HG03135 (cell line): ENCODE measurements around the gene TRMT1.
"Not testable (repeated sequence)": the region's sequence is repeated elsewhere in the genome, so short reads cannot be mapped to it uniquely, and the experiment has no call there.

ENCODE experiments used
- ATAC-seq: cut with Tn5 transposase; IDR thresholded peaks from one replicate; pipeline ENCODE4 v1.9.1; 2021; ENCODE audit warnings: mild to moderate bottlenecking, moderate library complexity; ENCODE audit not compliant: unreplicated experiment

The TRMT1 gene

DNA sequence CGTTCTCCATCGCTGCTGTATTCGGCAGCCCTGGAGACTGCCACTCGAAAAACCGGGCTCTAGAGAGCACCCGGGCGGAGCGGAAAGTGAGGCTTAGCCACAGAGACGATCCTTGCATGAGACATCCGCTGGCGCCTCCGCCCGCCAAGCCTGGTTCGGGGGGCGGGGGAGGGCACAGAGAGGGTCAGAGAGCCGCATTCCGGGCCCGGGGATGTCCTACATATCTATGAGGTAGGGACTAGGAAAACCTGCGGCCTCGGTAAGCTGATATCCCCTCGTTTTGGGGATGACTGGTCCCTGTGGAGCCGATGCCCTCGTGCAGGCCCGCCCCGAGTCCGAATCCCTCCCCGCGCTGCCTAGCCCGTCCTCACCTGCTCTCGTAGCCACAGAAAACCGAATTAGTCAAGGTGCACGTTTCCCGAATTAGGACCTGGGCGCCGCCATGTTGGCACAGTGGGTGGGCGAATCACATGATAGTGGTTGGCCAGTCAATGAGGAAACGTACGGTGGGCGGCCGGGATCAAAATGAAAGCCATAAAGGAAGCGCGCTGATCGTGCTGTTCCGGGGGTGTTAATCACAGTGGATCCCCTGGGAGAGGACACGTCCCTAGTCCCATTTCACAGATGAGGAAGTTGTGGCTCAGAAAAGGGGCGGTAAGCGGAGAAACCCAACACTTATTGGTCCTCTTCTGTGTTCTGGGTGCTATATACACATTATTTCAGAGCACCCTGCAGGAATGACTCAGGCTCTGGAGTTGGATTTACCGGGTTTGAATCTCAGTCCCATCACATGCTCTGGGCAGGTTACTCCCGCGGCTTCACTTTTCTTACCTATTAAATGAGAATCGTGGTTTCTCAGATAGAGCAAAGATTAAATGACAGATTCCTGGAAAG is at the start of gene TRMT1:
TRMT1 (minus strand) TSS at position 459 of the 894 bp plus-strand sequence; CDS start at position 118, 341 bp downstream.
- peak; percentile 45 for ATAC-seq

DNA sequence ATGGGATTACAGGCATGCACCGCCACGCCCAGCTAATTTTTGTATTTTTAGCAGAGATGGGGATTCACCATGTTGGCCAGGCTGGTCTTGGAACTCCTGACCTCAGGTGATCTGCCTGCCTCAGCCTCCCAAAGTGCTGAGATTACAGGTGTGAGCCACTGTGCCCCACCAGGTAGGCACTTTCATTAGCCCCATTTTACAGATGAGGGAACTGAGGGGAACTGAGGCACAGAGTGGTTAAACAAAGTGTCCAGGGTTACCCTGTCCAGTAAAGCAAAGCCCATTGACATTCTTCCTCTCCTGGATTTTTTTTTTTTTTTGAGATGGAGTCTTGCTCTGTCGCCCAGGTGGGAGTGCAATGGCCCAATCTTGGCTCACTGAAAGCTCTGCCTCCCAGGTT is 49.6 kb upstream of the TRMT1 start:
- not testable (repeated sequence) for ATAC-seq

GRCh38 chr19:13165162-13165997 is 48.8 kb upstream of the TRMT1 start:
- ATAC-seq: no peak

GRCh38 chr19:13164343-13165161 is 48.0 kb upstream of the TRMT1 start:
- no peak for ATAC-seq

DNA sequence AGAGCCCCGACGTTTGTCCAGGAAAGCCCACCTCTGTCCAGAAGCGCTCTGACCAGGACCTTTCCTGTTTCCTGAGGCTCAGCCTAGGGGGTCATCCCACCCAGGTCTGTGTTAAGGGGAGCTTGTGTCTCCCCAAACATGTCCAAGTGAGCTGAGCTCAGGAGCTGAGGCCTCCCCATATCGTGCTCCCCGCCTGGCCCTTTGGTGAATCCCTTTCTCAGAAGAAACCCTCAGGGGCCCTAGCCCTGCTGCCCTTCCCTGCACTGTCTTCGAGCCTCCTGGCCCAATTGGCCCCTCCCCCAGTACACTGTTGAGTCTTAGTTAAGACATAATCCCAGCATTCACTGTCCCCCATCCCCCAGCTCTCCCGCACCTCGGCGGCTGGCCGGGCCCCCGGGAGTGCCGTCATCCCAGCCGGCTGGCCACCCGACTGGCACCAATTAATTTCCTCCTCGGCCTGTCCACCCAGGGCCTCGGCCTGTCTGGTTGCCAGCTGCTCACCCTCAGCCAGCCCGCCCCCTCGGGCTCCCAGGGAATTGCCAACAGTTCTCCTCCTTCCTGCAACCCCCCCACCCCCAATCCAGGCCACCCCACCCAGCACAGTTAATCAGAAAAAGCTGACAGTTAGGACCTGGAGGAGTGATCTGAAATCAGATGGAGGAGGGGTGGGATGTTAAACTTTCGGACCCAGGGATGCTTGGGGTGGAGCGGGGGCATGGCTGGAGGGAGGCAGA is 47.2 kb upstream of the TRMT1 start:
- ATAC-seq: no peak

GRCh38 chr19:13162724-13163608 is 46.4 kb upstream of the TRMT1 start:
- no peak for ATAC-seq

DNA sequence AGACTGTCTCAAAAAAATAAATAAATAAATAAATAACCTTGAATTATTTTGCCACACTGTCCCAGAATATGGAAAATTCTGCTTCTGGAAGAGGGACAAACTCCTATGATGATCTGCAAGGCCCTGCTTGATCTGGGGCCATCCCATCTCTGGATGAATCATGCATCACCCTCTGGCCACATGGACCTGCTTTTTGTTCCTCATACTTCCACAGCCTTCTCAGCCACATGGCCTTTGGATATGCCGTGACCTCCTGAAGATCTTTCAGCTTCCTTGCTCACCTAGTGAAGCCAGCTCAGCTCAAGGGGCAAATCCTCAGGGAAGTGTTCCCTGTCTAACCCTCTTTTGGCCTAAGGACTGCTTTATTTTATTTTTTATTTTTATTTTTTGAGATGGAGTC is 44.0 kb upstream of the TRMT1 start:
- ATAC-seq: no peak

DNA sequence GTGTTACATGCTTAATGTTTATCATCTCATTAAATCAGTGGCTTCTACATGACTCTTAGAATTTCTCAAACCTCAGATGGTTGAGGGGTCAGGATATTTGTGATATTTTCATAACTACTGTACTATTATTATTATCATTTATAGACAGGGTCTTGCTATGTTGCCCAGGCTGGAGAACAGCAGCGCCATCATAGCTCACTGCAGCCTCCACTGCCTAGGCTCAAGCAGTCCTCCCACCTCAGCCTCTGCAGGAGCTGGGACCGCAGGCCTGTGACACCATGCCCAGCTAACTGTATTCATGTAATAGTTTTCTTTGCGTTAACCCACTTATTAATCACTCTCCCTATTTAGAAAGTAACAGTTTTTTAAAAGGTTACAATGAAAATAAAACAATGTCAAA is 43.2 kb upstream of the TRMT1 start:
- no peak for ATAC-seq

DNA sequence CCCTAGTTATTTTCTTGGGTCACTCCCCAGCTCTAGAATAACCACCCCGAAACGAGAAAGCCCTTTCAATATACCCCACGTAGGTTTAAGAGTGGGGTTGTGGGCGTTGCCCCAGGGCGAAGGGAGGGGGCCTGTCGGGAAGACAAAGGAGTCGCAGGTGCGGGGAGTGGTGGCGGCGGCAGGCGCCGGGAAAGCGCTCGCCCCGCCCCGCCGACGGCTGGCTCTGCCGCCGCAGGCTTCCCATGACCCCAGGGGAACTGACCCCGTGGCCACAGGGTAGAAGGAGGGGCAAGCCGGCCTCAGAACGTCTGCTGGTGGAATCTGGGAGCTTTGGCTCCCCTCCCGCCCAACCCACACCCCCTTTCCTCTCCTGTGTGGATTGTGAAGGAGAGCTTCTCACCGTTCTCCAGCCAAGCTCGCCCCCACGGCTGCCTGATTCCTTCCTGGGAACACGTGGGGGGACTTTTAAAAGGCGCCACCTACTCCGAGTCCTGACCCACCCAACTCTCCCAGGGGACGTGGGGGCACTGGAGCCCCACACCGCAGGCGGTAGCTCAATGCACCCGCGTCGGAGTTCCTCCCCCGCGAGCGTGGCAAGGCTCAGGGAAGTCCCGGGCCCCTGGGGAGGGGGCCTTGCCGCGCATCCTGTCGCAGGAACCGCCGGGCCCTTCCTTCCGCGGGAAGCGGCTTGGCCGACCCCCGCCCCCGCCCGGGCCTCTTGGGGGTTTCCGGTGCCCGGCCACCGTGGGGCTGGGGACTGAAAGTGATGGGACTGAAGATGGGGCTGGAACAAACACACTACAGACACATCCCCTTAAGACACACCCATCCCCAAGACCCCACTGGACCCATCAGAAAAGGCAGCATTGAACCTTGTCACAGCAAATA is 39.2 kb upstream of the TRMT1 start:
- no peak for ATAC-seq

- no peak for ATAC-seq
Observed at GRCh38 chr19:13154911-13155471, 38.5 kb upstream of the TRMT1 start.

DNA sequence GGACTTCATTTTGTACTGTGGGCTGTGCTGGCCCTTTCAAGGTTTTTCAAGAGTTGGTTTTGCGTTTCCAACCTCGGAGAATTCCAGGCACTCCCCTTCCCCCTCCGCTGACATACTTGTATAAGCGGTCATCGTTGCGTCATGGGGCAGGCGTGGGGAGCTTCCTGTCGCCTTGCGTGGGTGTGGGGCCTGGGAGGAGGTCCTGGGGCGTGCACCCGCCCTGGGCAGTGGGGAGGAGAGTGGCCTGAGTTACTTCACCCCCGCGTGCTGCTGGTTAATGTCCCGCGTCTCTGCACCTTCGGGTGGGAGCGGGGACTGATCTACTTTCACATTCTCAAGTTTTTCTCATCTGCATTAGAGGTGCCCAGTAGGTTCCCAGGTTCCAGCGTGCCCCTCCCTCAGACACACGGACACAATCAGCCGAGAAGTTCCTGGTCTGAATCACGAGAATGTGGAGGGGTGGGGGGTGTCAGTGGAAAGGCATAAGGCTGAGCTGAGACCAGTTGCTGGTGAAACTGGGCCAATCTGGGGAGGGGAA is 37.8 kb upstream of the TRMT1 start:
- ATAC-seq: no peak

- no peak for ATAC-seq
Observed at GRCh38 chr19:13153569-13154240, 37.2 kb upstream of the TRMT1 start.

- peak; percentile 27 for ATAC-seq
Observed at GRCh38 chr19:13152974-13153568, 36.5 kb upstream of the TRMT1 start.

- ATAC-seq: no peak
Observed at GRCh38 chr19:13152356-13152973, 35.9 kb upstream of the TRMT1 start.

DNA sequence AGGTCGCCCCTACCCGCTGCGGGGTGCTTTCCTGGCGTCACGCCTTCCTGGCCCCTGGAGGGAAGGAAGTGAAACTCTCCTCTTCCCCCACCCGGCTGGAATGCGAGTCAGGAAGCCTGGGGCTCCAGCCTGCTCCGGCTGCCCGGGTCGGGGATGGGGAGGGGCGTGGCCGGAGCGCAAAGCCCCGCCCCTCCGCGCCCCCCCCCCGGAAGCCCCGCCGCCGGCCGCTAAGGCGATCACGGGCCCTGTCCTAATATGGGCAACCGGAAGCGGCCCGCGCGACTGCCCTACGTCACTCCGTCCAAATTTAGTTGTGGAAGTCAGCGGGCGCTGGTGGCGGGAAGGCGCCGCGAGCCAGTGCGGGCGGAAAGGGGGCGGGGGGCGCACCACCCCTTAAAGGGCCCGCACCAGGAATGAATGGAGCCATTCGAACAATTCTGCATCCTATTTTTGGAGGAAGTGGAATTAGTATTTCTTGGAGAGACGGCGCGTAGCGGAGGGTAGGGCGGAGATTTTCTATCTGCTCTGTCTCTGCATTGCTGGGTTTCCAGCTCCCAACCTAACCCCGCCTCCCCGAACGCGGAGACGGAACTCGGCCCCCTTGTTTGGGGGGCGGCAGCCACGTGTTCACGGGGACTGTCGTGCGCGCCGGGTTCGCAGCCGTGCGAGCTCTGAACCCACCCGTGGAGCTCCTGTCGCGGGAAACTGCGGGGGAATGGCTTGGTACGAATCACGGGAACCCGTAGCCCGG is 35.2 kb upstream of the TRMT1 start:
- peak; percentile 35 for ATAC-seq
